IPS DF 4.7 (cell line): ENCODE measurements around the gene EGFR.

ENCODE experiments used
- DNase-seq: peaks from one replicate; pipeline ENCODE4 v3.0.0-alpha.2; 2013; ENCODE audit warnings: low spot score; ENCODE audit errors: extremely low read depth

The EGFR gene

GRCh38 chr7:55018361-55019190 lies at the start of gene EGFR:
Gene EGFR, plus strand, starts transcription at chr7:55019017. Its CDS starts 261 bp downstream, at chr7:55019278.
- no peak for DNase-seq

DNA sequence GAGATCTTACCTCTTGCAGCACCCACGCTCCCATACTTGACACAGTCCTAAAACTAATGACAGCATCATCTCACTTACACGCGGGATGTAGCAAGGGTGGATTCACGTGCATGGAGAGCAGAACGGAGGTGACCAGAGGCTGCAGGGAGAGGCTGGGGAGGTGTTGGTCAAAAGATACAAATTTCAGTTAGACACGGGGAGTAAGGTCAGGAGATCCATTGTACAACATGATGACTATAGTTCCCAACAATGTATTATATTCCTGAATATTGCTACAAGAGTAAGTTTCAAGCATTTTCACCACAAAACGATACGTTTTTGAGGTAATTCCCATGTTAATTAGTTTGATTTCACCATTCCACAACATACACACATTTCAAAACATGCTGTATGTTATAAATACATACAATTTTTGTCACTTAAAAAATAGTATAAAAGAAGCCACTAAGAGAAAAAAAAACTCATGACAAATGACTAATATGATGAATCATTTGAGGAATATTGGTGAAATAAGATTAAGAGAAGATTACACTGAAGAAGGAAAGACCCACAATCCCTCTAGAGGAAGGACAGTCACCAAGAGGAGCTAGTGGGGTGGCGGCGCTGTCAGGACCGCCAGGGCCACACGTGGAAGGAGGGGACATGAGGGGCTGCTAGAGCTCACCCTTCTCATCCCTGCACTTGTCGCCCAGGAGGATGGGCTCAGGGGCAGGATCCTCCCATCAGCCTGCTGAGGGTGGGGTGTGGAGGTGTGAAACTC lies 49.4 kb upstream of the EGFR start:
- no peak for DNase-seq

GRCh38 chr7:54972733-54973294 lies 46.0 kb upstream of the EGFR start:
- no peak for DNase-seq

DNA sequence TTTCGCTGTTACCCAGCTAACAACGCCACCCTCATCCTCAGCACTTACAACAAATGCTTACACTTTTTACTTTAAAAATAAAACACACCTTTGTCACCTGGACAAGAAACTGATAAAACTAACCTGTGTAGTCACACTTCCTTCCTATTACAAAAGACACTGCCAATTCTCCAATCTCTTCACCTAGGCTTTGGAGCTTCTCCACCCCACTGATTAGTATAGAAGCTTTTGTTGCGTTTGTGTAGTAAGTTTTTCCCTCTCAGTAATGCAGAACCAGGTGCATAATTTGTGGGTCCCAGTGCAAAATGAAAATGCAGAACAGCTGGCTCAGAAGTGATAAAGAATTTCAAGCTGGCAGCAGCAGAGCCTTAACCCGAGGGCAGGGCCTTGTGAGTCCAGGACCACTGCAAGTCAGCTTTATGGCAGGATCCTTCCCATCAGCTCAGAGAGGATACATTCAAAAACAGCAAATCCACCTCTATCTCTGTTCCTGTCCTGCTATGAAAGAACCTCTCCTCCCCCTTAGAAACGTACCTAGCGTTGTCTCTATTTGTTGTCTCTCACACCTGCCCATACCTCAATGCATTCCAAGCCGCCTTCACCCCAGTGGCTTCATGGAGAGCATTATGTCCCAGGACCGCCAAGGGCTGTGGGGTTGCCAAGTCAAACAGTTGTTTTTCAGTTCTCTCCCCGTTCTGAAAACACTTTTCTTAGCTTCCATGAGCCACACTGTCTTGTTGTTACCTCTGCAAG lies 40.3 kb upstream of the EGFR start:
- no peak for DNase-seq

DNA sequence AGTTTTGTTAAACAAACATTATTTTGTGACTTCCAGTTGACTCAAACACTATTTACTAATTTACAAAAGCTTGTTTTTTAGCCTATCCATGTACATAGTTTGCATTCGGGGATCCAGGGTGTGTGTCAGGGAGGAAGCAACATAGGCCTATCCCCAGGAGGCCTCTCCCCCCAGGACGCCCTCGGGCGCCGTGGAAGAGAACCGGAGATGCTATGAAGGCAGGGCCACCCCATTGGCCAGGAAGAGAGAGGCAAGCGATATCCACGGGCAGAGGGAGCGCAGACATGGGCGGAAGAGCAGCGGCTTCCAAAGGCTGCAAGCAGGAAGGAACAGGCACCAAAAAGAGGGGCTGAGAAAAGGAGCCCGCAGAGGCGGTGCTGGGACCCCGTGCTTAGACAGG lies 38.3 kb upstream of the EGFR start:
- DNase-seq: no peak

- DNase-seq: no peak
These were observed 36.9 kb upstream of the EGFR start for GRCh38 chr7:54981913-54982312.

GRCh38 chr7:54985426-54986330 lies 33.1 kb upstream of the EGFR start:
- DNase-seq: no peak

DNA sequence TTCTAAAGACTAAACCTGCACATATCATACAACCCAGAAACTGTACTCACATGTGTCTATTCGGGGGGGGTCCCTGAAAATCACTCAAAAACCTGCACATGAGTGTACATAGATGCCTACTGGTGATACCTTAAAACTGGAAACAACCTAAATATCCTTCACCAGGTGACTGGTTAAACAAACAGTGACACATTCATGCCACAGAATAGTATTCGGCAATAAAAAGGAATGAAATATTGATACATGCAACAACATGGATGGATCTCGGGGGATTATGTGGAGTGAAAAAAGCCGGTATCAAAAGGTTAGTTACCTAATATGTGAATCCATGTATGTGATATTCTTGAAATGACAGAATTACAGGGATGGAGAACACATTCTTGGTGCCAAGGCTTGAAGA lies 32.1 kb upstream of the EGFR start:
- no peak for DNase-seq

- no peak for DNase-seq
These were observed 31.0 kb upstream of the EGFR start for GRCh38 chr7:54987772-54988171.

GRCh38 chr7:54988516-54988915 lies 30.3 kb upstream of the EGFR start:
- DNase-seq: no peak

- no peak for DNase-seq
These were observed 29.2 kb upstream of the EGFR start for GRCh38 chr7:54989453-54990225.

GRCh38 chr7:54991341-54991740 lies 27.5 kb upstream of the EGFR start:
- DNase-seq: no peak

DNA sequence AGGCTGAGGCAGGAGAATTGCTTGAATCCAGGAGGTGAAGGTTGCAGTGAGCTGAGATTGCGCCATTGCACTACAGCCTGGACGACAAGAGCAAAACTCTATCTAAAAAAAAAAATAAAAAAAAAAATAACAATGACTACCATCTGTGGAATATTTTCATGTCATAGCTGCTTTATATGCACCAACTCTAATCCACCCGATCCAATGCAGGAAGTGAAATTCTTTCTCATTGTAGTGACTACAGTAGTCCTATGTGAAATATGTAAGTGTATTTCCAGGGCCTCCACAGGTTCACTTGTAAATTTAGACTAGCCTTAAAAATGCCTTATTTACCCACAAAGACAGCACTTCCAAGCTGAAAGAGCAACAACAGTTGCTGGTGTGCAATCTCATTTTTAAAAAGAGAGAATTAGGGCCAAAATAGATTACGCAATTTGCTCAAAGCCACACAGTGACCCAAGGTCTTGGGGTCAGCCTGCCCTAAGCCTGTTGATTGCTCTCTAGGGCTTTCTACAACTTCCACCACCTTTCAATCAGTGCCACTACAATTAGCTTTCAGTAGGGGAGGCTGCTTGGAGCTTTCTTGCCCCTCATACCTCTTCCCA lies 25.8 kb upstream of the EGFR start:
- no peak for DNase-seq

GRCh38 chr7:54995166-54995565 lies 23.7 kb upstream of the EGFR start:
- DNase-seq: no peak

GRCh38 chr7:54995610-54996363 lies 23.0 kb upstream of the EGFR start:
- DNase-seq: no peak

- DNase-seq: no peak
These were observed 22.4 kb upstream of the EGFR start for GRCh38 chr7:54996391-54996790.

DNA sequence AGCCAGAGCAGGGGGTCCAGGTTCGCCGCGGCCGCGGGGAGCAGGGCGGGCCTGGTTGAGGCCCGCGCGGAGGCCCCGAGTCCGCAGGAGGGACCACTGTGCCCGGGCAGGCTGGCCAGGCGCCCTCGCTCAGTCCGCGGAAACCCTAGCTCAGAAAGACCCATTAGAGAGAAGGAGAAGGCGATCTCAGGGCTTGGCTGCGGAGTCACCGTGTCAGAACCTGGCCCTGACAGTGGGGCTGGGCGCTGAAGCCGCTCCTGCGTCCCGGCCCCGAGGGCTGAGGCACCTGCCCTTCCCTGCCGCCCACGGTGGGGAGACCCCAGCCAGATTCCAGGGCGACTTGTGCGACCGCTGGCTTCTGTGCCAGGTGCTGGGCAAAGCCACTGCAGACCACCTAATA lies 14.2 kb upstream of the EGFR start:
- DNase-seq: no peak

DNA sequence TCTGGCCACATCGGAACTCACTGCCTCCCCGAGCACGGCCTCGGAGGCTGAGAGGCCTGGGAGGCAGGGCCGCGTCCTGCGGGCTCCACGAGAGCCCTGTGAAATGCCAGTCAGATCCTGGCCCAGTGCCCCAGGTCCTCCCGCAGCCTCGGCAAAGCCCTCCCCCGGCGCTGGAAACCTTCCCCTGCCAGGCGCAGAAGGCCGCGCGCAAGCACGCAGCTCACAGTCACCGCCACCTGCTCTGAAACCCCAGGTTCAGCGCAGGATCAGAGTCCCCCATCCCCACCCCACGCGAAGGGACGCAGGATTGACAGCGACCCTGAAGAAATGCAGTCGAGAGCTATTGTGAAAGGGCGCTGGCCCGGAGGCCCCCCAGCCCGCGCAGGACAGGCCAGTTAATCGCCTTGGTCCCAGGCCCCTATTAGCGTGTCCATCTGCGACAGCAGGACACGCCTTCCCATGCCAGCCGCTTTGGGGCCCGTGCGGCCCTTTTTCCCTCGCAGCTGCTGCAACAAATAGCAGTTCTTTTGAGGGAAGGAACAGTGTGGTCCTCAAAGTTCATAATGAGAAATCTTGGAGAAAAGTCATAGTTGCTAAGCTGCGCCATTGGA lies 13.5 kb upstream of the EGFR start:
- DNase-seq: no peak
